Stimulated activated CD4-positive, alpha-beta T cell treated with anti-CD3 and anti-CD28 coated beads, Interleukin-4, amount 100 ng/mL, for 1 hour (primary cell): ENCODE data around the gene RD3L.
A peak's percentile ranks its signal among the peaks of the same experiment; 100 is the strongest.
"Not testable (repeated sequence)": the region's sequence is repeated elsewhere in the genome, so short reads cannot be mapped to it uniquely, and the experiment has no call there.

Experiments
- DNase-seq: peaks from one replicate; pipeline ENCODE4 v3.0.0-alpha.2; 2020

Gene RD3L

DNA sequence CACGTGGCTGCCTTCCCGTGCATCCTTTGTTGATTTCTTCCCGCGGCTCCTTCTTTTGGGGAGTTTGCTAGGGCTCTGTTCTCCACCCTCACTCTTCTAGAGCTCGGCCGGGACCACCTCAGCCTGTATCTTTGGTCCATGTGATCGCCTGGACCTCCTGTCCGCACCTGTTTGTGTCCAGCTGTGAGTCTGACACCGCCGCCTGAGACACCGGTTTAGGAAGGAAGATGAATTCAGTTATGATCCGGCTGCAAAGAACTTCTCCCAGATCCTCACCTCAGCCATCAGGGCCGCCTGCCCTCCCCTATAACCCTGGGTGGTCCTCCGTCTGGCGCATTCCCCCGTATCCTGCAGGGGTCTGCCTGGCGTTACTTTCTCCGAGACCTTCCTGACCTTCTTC is 14.8 kb downstream of the RD3L start:
- DNase-seq, result no peak

DNA sequence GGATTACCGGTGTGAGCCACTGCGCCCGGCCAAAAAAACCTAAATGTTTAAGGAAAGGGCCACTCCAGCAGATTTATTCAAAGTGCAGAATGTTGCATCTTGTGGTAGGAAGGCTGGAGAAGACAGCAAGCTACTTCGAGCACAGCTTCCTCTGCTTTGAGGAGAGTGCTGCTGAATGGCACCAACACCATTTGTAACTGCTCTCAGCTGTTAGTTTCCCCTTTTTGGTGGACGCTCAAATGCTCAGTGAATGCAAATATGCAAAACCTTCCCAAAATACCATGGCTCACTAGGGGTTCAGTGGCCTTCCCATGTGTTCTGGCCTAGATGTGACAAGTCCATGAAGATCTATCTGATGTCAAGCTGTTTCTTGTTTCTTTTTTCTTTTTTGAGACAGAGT is 17.0 kb downstream of the RD3L start:
- no peak for DNase-seq

DNA sequence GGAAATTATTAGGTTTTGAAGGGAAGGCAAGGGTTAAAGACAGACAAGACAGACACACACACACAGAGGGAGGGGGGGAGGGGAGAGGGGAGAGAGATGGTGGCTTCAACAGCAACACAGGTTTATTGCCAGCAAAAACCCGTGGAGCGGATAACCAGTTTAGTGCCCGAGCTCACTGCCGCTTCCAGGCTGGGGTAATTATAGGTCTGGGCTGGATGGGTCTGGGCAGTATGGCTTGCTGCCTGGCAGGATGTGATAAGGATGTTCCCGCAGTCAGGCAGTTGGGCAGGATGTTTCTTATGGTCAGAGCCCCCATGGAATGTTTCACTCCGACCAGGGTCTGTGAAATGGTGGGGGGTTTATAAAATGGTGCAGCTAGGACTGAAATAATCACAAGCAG is 18.5 kb downstream of the RD3L start:
- DNase-seq, result no peak

DNA sequence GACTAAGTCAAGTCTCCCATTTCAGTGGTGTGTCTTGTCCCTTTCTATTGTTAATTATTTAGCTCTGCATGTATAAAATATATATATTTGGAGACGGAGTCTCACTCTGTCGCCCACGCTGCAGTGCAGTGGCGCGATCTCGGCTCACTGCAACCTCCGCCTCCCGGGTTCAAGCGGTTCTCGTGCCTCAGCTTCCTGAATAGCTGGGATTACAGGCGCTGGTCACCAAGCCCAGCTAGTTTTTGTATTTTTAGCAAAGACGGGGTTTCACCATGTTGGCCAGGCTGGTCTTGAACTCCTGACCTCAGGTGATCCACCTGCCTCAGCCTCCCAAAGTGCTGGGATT is 20.5 kb downstream of the RD3L start:
- not testable (repeated sequence) for DNase-seq

DNA sequence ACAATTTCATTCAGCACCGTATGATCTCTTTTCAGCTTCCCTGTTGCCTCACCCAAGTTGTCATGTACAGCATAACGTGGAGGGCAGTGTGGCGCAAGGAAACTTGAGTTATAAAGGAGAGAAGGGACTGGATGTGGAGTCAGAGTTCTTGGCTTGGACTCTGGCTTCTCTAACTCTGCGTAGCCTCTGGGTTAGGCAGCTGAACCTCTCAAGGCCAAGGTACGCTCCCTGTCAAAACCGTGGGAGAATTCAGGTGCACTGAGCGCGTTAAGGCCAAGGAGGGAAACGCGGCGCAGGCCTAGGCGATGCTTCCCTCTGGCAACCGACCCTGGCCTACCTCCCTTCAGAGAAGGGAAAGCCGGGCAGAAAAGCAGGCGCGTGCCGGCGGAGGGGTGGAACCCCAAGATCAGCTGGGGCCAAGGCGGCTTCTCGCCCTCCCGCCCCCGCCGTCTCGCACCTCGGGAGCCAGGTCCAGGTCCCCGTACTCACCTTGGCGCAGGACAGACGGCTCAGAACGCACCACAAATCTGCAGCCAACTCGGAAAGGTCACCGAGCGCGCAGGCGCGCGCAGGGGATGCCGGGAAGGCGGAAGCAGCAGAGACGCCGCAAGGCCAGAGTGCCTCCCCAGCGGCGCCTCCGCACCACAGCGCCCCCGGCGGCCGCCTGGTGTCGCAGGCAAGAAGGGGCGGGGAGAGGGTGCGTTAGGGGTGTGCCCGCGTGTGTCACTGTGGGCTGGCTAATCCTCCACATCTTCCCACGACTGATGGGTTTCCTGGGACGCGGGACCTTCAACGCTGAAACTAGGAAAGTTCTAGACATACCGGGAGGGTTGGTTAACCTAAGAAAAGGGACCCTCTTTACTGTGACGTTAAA is 21.1 kb downstream of the RD3L start:
- peak; percentile 96 for DNase-seq

DNA sequence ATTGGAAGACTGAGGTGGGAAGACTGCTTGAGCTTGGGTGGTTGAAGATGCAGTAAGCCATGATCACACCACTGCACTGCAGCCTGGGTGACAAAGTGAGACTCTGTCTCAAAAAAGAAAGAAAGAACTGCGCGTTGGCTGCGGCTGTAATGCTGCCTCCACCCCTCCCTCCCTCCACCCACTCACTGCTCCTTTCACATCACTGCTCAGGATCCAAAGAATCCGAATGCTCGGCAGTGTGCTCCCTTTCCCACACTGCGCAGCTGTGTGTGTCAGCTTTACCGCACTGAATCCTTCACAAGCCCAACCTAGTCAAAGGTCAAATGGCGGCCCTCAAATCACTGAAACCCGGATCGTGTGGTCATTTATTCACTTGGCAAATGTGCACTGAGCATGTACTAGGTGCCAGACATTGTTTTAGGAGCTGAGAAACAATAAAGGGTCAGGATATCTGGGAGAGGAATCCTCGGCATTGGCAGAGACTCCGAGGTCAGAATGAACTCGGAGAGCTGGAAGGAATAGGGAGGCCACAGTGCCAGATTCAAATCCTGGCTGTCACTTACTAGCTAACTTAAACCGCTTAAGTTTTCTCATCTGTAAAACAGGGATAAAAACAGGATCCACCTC is 25.6 kb downstream of the RD3L start:
- DNase-seq, result no peak

DNA sequence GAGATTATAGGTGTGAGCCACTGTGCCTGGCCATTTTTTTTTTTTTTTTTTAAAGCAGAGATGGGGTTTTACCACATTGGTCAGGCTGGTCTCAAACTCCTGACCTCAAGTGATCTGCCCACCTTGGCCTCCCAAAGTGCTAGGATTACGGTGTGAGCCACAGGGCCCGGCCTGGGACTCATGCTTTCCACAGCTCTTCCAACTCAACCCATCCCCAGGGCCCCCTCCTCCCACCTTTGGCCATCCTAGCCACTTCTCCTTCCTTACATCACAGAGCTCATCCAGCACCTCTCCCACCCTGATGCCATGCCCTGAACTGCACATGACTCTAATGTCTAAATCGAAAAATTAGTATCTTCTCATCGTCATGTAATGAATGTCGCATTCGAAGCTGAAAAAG is 26.7 kb downstream of the RD3L start:
- DNase-seq, result no peak

DNA sequence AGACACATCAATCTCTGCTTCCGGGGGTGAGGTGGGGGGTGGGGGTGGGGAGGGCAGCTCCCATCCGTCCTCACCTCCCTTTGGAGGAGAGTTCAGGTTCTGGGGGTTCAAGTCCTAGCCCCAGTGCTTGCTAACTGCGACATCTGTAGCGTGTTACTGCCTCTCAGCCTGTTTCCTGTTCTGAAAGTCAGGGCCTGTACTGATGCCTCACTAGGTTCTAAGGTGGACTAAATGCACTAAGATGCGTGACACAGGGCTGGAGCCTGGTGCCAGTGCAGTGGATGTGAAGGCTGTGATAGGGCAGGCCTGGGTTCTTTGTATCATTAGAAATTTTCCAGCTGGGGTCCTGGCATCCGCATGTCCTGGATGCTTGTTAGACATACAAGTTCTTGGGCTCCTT is 31.3 kb downstream of the RD3L start:
- no peak for DNase-seq

DNA sequence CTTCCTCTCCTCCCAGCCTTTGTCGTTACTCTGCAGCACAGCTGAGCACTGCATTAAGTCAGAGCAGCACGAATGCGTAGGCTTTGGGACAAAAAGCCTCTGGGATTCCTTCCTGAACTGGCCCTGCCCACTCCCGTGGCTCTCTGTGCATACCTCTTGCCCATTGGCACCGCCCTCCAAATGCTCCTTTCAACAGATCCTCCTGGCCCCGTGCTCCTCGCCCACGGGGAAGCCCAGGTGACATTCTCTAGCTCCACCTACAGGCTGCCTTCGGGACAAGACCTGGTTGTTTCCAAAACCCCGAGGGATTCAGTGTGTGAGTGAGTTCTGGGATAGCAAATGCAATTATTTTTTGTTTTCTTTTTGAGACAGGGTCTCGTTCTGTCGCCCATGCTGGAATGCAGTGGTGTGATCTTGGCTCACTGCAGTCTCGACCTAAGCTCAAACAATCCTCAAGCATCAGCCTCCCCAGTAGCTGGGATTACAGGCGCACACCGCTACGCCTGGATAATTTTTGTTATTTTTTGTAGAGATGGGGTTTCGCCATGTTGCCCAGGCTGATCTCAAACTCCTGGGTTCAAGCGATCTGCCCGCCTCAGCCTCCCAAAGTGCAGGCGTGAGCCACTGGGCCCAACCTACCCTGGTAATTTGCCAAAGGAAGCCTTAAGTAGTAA is 31.9 kb downstream of the RD3L start:
- DNase-seq, result peak; percentile 67

DNA sequence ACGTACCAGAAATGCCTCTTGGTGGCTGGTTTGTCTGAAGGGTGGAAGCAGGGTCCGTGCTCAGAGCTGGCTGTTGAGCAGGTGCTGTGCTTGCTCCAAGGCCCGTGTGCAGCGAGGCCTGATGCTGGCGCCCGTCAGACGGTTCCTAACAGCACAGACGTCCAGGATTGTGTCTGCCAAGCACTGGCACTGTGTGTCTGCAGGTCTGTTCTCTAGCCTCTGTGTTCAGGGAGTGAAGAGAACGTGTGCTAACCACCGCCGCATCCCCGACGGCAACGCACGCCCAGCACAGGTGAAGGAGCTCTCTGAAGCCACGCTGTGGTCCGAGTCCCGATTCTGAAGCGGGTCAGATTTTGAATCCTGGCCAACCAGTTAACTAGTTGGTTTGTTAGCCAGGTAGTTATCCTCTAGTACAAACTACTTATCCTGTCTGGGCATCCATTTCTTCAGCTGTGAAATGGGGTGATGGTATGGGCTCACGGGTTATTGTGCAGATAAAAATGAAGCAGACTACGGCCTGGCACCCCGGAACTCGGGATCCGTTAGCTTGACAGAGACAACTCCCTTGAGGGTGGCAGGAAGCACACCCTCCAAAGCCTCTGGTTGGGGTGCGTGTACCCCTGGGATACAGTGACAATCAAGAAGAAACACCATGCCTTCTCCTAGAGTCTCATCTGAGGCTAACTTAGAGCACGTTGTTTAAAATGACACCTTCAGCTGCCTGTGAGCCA is 32.6 kb downstream of the RD3L start:
- no peak for DNase-seq

DNA sequence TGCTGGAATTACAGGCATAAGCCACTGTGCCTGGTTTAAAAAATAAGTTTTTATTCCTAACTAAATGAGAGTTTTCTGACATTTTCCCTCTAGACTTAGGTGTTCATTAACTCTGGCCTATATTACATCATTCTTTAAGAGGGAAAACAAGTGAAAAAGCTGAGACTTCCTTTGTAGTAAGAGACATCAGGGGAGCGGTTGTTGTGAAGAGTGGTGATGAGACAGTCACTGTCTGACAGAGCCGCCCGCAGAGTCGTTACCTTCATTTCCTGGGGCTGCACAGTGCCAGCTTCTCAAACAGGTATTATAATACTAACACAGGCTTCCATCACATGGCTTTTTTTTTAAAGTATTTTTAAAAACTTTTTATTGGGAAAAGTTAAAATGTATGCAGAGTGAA is 33.7 kb downstream of the RD3L start:
- DNase-seq, result no peak

DNA sequence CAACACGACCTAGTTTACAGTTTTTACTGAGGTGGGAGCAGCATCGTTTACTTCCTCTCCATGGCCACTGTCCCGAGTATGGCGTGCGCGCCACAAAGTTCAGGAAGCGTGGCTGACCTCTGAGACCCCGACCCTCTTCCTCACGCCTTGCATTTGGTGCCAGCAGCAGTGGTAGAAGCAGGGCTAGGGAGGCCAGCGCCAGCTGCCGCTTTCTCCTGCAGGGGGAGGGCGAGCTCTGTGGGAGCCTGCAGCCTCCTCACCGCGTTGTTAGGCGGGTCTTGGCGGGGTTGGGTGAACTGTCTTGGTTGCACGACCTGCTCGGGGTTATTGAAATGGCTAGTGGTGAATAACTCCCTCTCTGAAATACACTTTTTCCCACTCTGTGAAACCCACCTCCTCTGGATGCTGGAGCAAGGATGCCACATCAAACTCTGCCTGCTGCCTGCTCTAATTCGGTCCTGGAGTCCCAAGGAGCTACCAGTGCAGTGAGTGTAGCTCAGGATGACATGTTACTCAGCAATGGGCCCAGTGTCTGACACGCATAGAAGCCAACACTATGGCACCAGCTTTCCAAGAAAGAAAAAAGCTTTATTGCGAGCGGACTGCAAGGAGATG is 36.4 kb downstream of the RD3L start:
- peak; percentile 19 for DNase-seq

DNA sequence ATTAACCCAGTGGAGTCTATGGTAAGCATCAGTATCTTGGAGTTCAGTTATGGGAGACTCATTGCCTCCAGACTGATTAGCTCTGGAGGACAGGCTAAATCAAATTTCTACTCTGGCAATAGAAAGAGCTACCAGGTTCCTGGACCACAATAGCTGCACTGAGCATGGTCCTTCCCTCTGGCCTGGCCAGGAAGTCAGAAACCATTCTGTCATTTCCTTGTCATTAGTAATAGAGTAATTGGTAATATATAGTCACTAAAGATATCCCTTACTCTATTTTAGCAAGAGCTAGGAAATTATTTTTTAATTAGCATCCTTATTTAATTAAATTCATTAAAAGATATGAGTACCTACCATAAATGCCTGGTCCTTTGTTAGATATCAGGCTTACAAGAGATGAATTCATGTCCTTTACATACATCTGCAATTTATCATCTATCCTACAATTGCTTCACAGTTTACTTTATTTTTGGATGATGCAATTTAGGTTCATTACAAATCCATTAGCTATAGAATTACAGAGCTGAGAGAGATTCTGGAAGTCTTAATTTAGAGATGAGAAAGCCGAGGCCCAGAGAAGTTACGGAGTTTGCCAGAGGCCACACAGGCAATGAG is 37.7 kb downstream of the RD3L start:
- no peak for DNase-seq

DNA sequence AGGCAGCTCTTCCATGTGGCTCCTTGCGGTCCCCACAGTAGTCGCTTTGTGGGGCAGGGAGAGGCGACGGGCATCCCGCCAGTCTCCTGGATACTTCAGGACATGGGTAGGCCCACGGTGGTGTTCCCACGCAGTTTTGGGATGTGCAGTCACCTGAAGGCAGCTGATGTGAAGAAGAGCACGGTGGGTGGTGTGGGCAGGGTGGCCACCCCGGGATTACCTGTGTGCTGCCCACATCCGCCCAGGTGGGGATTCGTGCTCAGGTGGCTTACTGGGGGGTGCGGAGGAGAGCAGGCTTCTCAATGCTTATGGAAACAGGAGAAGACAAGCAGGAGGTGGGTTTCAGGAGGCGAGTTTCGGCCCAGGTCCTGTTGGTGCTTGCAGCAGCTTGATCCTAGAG is 42.5 kb downstream of the RD3L start:
- DNase-seq, result no peak

DNA sequence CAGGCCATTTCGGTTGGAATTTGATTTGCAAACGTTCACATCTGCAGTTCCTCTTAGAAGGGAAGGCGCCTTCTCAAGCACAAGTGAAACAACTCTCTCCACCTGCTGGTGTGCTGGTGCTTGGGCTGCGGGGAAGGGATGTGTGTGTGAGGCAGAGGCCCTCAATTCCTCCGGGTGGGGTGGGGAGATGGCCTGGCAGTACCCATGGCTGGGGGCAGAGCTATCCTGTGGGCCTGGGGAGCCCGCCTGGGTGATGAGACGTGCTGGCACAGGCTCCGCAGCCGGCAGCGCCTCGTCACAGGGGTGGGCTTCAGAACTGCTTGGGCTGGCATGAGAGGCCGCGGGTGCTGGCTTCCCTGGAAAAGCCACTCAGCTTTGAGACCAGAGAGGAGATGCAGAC is 43.0 kb downstream of the RD3L start:
- no peak for DNase-seq

DNA sequence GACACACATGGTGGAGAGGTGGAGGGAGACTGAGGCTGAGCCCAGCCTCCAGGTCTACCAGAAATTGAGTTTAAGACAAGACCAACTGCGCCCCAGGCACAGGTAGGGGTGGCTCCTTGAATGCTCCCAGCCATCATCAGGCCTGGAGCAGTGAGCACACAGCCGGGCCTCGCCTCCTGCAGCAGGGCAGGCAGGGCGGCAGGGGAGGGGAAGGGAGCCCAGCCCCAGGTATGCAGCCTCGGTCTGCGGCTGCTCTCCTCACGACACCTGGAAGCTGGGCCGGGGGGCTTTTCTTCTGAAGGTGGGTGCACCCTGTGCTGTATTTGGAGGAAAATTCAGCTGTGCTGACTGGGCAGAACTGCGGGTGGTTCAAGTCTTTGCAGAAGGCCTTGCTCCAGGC is 43.6 kb downstream of the RD3L start:
- no peak for DNase-seq

DNA sequence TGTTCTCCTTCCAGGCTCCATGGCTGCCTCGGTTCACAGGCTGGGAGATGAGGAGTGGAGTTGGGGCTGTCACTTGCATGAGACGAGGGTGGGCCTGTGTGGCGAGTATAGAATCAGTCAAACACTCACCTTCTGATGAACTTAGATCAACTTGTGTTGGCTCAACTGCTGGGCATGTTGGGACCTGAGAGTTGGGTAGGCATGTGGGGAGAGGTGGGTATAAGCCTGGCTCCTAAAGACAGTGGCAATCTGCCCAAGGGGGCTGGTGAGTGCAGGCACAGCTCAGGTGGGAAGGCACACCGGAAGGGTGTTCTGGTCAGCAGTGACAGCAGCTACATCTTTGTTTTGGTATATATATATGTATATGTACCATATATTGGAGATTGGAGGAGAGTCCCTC is 44.1 kb downstream of the RD3L start:
- no peak for DNase-seq

DNA sequence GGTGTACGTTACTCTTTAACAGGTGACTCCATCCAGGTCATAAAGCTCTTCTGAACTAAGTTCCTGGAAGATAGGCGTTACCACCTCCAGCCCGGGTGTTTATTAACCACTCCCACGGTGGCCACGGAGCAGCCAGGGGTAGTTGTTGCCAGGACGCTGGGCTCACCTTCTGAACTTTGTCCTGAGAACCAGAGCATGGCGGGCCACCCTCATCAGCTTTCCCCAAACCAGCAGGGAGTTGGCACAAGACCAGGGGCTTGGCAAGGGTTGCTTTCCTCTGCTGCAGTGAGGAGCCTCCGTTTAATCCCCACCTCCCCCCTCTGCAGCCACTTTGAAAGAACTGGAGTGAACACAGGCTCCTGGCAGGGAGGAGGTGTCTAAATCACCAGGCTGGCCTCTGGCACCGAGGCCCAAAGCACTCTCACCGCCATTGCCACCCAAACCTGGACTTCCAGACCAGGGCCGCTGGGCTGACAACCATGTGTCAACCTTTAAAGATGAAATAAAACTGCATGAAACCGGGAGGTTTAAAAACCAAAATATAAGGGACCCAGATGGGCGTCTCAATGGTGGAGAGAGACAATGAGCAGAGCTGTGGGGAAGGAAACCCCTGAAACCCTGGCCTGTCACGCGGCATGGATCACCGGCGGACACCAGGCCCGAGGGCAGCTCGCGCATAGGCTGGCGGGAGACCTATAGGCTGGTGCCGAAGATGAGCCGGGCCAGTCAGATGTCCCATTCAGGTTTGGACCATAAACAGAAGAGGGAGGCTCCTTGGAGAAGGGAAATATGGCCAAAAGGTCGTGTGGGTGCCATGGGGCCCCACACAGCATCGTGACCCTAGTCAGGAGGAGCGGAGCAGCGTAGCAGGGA is 45.0 kb downstream of the RD3L start:
- no peak for DNase-seq

DNA sequence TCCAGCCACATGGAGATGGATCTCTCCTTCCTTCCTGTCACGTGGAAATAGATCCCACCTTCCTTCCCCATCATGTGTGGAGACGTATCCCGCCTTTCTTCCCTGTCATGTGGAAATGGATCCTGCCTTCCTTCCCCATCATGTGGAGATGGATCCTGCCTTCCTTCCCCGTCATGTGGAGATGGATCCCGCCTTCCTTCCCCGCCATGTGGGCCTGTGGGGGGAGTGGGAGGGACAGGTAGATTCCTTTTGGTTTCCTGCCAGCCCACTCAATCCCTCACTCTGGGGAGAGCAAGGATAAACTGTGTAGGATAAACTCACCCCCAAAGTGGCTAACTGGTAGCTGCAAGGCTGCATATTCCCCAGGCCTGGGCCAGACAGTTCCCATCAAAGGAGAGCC is 45.8 kb downstream of the RD3L start:
- DNase-seq, result no peak

DNA sequence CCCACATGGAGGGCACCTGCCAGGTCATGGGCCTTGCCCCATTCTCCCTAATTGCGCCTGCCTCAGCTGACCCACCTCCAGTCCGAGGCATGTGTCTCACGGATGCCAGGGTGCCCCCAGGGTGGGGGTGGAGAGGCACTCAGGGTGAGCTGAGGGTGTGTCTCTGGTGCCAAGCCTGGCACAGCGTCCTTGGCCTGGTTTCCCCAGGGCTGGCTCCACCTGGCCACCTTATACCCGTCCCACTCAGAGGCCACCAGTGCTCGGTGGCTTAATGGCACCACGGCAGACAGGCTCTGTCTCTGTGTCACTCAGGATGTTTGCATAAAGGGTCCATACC is 47.6 kb downstream of the RD3L start:
- no peak for DNase-seq

DNA sequence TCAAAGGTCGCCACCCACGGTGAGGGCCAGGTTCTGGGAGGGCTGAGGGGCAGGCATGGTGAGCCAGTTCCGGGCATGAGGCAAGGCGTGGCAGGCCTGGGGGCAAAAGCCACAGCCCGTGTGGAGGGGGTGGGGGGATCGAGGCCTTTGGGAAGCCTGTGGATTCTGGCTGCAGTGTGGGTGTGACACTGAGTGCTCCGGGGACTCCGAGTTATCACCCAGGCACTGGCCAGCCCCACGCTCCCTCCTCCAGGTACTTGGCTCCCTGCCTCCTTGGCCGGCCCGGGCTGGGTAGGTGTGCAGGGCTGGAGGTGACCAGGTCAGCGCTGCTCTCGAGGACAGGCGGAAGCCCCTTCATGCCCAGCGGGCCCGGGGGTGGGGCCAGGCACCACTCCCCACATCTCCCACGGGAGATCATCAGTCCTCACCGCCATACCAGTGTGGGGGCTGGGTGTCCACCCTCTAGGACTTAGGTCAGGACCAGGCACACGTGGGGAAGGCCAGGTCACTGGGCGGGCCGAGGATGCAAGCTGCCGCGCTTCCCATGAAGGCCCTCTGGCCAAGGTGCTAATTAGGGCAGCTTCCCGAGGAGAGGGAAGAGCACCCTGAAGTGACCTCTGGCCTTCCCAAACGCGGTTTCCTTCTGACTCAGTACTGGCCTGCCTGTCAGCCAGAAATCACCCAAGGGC is 48.2 kb downstream of the RD3L start:
- no peak for DNase-seq
